ENCODE measurements around the gene SLC6A2.

DNA sequence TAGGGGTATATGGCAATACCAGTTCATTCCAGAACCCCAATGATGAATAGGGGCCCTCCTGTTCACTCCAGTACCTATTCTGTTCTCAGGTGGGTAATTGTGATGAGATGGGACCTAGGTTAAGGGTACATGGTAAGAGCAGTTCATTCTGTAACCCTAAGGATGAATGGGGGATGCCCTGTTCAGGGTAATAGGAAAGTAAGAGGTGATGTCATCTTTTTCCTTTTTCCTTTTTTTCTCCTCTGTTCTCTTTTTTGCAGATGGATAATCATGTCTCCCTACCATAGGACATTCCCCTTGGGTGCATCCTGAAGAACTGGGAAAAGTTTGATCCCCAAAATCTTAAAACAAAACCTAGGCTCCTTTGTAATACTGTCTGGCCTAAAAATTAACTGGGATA lies 25.0 kb upstream of the SLC6A2 start:
- TF ChIP-seq FOXM1 (IDR thresholded peaks at IDR 0.05; ENCODE audit: borderline replicate concordance, low read depth) = no peak
- TF ChIP-seq, protein P1, sequence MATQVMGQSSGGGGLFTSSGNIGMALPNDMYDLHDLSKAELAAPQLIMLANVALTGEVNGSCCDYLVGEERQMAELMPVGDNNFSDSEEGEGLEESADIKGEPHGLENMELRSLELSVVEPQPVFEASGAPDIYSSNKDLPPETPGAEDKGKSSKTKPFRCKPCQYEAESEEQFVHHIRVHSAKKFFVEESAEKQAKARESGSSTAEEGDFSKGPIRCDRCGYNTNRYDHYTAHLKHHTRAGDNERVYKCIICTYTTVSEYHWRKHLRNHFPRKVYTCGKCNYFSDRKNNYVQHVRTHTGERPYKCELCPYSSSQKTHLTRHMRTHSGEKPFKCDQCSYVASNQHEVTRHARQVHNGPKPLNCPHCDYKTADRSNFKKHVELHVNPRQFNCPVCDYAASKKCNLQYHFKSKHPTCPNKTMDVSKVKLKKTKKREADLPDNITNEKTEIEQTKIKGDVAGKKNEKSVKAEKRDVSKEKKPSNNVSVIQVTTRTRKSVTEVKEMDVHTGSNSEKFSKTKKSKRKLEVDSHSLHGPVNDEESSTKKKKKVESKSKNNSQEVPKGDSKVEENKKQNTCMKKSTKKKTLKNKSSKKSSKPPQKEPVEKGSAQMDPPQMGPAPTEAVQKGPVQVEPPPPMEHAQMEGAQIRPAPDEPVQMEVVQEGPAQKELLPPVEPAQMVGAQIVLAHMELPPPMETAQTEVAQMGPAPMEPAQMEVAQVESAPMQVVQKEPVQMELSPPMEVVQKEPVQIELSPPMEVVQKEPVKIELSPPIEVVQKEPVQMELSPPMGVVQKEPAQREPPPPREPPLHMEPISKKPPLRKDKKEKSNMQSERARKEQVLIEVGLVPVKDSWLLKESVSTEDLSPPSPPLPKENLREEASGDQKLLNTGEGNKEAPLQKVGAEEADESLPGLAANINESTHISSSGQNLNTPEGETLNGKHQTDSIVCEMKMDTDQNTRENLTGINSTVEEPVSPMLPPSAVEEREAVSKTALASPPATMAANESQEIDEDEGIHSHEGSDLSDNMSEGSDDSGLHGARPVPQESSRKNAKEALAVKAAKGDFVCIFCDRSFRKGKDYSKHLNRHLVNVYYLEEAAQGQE (IDR thresholded peaks at IDR 0.05; ENCODE audit: low read depth) = no peak
- TF ChIP-seq EGR1 (IDR thresholded peaks at IDR 0.05) = no peak
- TF ChIP-seq ZBTB7A (IDR thresholded peaks at IDR 0.05; ENCODE audit: low read depth) = no peak
- TF ChIP-seq CEBPB (IDR thresholded peaks at IDR 0.05) = no peak
- TF ChIP-seq, protein P2, sequence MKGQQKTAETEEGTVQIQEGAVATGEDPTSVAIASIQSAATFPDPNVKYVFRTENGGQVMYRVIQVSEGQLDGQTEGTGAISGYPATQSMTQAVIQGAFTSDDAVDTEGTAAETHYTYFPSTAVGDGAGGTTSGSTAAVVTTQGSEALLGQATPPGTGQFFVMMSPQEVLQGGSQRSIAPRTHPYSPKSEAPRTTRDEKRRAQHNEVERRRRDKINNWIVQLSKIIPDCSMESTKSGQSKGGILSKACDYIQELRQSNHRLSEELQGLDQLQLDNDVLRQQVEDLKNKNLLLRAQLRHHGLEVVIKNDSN (IDR thresholded peaks at IDR 0.05) = no peak
- TF ChIP-seq TEAD4 (IDR thresholded peaks at IDR 0.05) = no peak
- no peak for TF ChIP-seq EP300 (IDR thresholded peaks at IDR 0.05; ENCODE audit: borderline replicate concordance)
- TF ChIP-seq, protein P3, sequence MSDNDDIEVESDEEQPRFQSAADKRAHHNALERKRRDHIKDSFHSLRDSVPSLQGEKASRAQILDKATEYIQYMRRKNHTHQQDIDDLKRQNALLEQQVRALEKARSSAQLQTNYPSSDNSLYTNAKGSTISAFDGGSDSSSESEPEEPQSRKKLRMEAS (IDR thresholded peaks at IDR 0.05) = no peak
- TF ChIP-seq RAD21 (IDR thresholded peaks at IDR 0.05; ENCODE audit: low read depth) = no peak
- TF ChIP-seq TAF1 (IDR thresholded peaks at IDR 0.05; ENCODE audit: low read depth) = no peak
- TF ChIP-seq CREB1 (IDR thresholded peaks at IDR 0.05; ENCODE audit: low read depth) = no peak
- TF ChIP-seq TCF12 (IDR thresholded peaks at IDR 0.05; ENCODE audit: low read depth) = no peak
- no peak for TF ChIP-seq NFIC (IDR thresholded peaks at IDR 0.05)
